ENCODE data around the gene RNASE13. TPM values are rescaled to one million over a fixed set of nuclear protein-coding genes. Genes with fewer than 3 reads are reported as not detected.

RNASE13 gene
- 0.12 TPM for total RNA-seq

GRCh38 chr14:21034707-21035106 lies at the start of gene RNASE13:
RNASE13 (minus strand) TSS chr14:21034807; CDS start chr14:21034288, 519 bp downstream.
- no peak for DNase-seq (ENCODE audit: low spot score)

GRCh38 chr14:21084396-21084795 lies 49.8 kb upstream of the RNASE13 start:
- DNase-seq (ENCODE audit: low spot score), result no peak

GRCh38 chr14:21083565-21084325 lies 49.1 kb upstream of the RNASE13 start:
- no peak for DNase-seq (ENCODE audit: low spot score)

- DNase-seq (ENCODE audit: low spot score), result no peak
Observed at GRCh38 chr14:21081521-21082142, 47.0 kb upstream of the RNASE13 start.

- DNase-seq (ENCODE audit: low spot score), result no peak
Observed at GRCh38 chr14:21078726-21079125, 44.1 kb upstream of the RNASE13 start.

GRCh38 chr14:21078287-21078686 lies 43.7 kb upstream of the RNASE13 start:
- DNase-seq (ENCODE audit: low spot score), result no peak

- no peak for DNase-seq (ENCODE audit: low spot score)
Observed at GRCh38 chr14:21077672-21078071, 43.1 kb upstream of the RNASE13 start.

GRCh38 chr14:21075719-21076437 lies 41.3 kb upstream of the RNASE13 start:
- DNase-seq (ENCODE audit: low spot score), result no peak

GRCh38 chr14:21074398-21075272 lies 40.0 kb upstream of the RNASE13 start:
- DNase-seq (ENCODE audit: low spot score), result no peak

GRCh38 chr14:21073921-21074320 lies 39.3 kb upstream of the RNASE13 start:
- DNase-seq (ENCODE audit: low spot score), result no peak

GRCh38 chr14:21072781-21073339 lies 38.3 kb upstream of the RNASE13 start:
- peak; percentile 66 for DNase-seq (ENCODE audit: low spot score)

GRCh38 chr14:21072031-21072473 lies 37.4 kb upstream of the RNASE13 start:
- no peak for DNase-seq (ENCODE audit: low spot score)

GRCh38 chr14:21071225-21072030 lies 36.8 kb upstream of the RNASE13 start:
- DNase-seq (ENCODE audit: low spot score), result peak; percentile 82

- DNase-seq (ENCODE audit: low spot score), result no peak
Observed at GRCh38 chr14:21070610-21071224, 36.1 kb upstream of the RNASE13 start.

- DNase-seq (ENCODE audit: low spot score), result peak; percentile 57
Observed at GRCh38 chr14:21070083-21070609, 35.5 kb upstream of the RNASE13 start, which contains the start of gene ARHGEF40. ARHGEF40 (plus strand) TSS chr14:21070304; CDS start chr14:21070397, 93 bp downstream.

- no peak for DNase-seq (ENCODE audit: low spot score)
Observed at GRCh38 chr14:21069388-21070082, 34.9 kb upstream of the RNASE13 start.

- peak; percentile 60 for DNase-seq (ENCODE audit: low spot score)
Observed at GRCh38 chr14:21068521-21069387, 34.1 kb upstream of the RNASE13 start.
